A549 (cell line): ENCODE results near the gene PPP1R12C.

ENCODE experiments used
- CTCF ChIP-seq: fragments of >200 bp; sonication (Bioruptor Twin); formaldehyde crosslinking; IDR thresholded peaks from 3 replicates; pipeline ENCODE4 v1.5.1; 2016
- HDAC2 ChIP-seq: fragments of 200-600 bp; sonication (generic); IDR thresholded peaks from 2 replicates; pipeline ENCODE4 v1.6.1; 2016
- MAFK ChIP-seq: fragments of 450-650 bp; IDR thresholded peaks from 2 replicates; pipeline ENCODE4 v1.6.1; 2014; ENCODE audit not compliant: partially characterized antibody
- SREBF2 ChIP-seq: fragments of 450-650 bp; IDR thresholded peaks from 2 replicates; pipeline ENCODE4 v1.6.1; 2014; ENCODE audit warnings: mild to moderate bottlenecking, moderate library complexity

GRCh38 chr19:55145232-55145631 is 27.8 kb upstream of the PPP1R12C start:
- TF ChIP-seq CTCF (no peak), SREBF2 (no peak), MAFK (no peak), HDAC2 (no peak)
